Testis (tissue), 2 donors: ENCODE measurements around the gene SLC38A3.

Experiments used
- POLR2A ChIP-seq: fragments of 450-650 bp; IDR thresholded peaks from one replicate; pipeline ENCODE4 v1.6.1; 2017; ENCODE audit warnings: antibody characterized with exemption, mild to moderate bottlenecking, moderate library complexity
- TF ChIP-seq, protein P1 (sequence below), 3 experiments: fragments of 450-650 bp in 2 of 3; fragments of 200-600 bp in 1 of 3; sonication (generic) in 1 of 3; IDR thresholded peaks; one replicate each; pipeline ENCODE4 v1.5.1; 2016 to 2019; ENCODE audit warnings: antibody characterized with exemption in 3 of 3, mild to moderate bottlenecking in 2 of 3, moderate library complexity in 1 of 3

DNA sequence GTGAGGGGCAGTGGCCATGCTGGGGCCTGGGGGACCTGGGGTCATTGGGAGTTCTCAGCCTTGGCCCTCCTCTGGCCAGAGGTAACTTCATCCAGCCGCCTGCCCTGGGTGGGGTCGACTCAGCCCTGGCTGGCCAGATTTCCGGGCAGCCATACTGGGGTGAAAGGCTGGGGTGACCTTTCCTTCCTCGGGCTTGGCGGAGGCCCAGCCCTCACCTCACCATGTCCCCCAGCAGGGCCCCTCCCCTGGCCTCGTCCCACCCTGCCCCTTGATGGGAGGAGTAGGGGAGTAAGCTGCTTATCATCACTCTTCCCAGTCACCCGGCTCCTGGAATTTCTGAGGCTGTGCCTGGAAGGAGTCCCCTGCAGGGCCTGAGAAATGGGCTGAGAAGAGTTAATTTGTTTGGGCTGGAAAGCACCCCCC lies 44.5 kb upstream of the SLC38A3 start:
- no peak for TF ChIP-seq POLR2A
- TF ChIP-seq, protein P1, sequence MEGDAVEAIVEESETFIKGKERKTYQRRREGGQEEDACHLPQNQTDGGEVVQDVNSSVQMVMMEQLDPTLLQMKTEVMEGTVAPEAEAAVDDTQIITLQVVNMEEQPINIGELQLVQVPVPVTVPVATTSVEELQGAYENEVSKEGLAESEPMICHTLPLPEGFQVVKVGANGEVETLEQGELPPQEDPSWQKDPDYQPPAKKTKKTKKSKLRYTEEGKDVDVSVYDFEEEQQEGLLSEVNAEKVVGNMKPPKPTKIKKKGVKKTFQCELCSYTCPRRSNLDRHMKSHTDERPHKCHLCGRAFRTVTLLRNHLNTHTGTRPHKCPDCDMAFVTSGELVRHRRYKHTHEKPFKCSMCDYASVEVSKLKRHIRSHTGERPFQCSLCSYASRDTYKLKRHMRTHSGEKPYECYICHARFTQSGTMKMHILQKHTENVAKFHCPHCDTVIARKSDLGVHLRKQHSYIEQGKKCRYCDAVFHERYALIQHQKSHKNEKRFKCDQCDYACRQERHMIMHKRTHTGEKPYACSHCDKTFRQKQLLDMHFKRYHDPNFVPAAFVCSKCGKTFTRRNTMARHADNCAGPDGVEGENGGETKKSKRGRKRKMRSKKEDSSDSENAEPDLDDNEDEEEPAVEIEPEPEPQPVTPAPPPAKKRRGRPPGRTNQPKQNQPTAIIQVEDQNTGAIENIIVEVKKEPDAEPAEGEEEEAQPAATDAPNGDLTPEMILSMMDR (IDR thresholded peaks at IDR 0.05) = no peak
